ENCODE results near the gene ARL5A.

DNA sequence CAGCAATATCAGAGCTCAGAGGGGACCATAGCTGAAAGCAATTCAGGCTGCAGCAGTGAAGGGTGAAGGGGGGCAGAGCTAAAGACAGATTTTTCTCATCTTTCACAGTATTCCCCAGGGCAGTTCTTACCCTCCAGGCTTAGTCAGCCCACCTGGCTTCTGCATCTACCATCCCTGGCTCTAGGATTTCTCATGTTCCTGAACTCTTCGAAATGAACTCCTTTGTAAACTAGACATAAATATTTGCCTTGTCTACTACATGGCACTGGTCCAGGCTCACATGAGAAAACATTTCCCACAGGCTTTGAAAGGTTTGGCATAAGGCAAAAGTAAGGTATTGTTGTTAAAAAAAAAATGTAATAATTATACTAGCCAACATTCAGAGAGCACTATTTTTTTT, 70.4 kb downstream of the ARL5A start:
- TF ChIP-seq, protein P1, sequence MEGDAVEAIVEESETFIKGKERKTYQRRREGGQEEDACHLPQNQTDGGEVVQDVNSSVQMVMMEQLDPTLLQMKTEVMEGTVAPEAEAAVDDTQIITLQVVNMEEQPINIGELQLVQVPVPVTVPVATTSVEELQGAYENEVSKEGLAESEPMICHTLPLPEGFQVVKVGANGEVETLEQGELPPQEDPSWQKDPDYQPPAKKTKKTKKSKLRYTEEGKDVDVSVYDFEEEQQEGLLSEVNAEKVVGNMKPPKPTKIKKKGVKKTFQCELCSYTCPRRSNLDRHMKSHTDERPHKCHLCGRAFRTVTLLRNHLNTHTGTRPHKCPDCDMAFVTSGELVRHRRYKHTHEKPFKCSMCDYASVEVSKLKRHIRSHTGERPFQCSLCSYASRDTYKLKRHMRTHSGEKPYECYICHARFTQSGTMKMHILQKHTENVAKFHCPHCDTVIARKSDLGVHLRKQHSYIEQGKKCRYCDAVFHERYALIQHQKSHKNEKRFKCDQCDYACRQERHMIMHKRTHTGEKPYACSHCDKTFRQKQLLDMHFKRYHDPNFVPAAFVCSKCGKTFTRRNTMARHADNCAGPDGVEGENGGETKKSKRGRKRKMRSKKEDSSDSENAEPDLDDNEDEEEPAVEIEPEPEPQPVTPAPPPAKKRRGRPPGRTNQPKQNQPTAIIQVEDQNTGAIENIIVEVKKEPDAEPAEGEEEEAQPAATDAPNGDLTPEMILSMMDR (IDR thresholded peaks at IDR 0.05) = no peak
- no peak for TF ChIP-seq POLR2A (IDR thresholded peaks at IDR 0.05)

Data from adrenal gland (tissue), 5 donors.